HG02610 (cell line): ENCODE data around the gene LZTR1.

Experiments
- ATAC-seq: cut with Tn5 transposase; IDR thresholded peaks from one replicate; pipeline ENCODE4 v1.9.1; 2021; ENCODE audit warnings: mild to moderate bottlenecking, moderate library complexity; ENCODE audit not compliant: unreplicated experiment

The LZTR1 gene

GRCh38 chr22:20979940-20980453, 2.1 kb upstream of the LZTR1 start:
- no peak for ATAC-seq

- no peak for ATAC-seq
These were observed 1.6 kb upstream of the LZTR1 start for GRCh38 chr22:20980523-20980922.

- ATAC-seq, result no peak
These were observed 967 bp upstream of the LZTR1 start for GRCh38 chr22:20980938-20981722.

- no peak for ATAC-seq
These were observed 426 bp downstream of the LZTR1 start for GRCh38 chr22:20982563-20982882.

GRCh38 chr22:20983081-20983771, 1.1 kb downstream of the LZTR1 start:
- ATAC-seq, result no peak

GRCh38 chr22:20985720-20986119, 3.6 kb downstream of the LZTR1 start:
- no peak for ATAC-seq

- no peak for ATAC-seq
These were observed 4.3 kb downstream of the LZTR1 start for GRCh38 chr22:20986365-20986764.

- ATAC-seq, result no peak
These were observed 5.3 kb downstream of the LZTR1 start for GRCh38 chr22:20987375-20987774.

GRCh38 chr22:20988573-20989322, 6.7 kb downstream of the LZTR1 start:
- ATAC-seq, result no peak

GRCh38 chr22:20989323-20990138, 7.4 kb downstream of the LZTR1 start:
- ATAC-seq, result no peak

GRCh38 chr22:20990184-20991180, 8.4 kb downstream of the LZTR1 start:
- ATAC-seq, result no peak

- ATAC-seq, result no peak
These were observed 9.4 kb downstream of the LZTR1 start for GRCh38 chr22:20991252-20992055.

- no peak for ATAC-seq
These were observed 10.0 kb downstream of the LZTR1 start for GRCh38 chr22:20992056-20992442.

- no peak for ATAC-seq
These were observed 10.6 kb downstream of the LZTR1 start for GRCh38 chr22:20992456-20993303.

- no peak for ATAC-seq
These were observed 11.4 kb downstream of the LZTR1 start for GRCh38 chr22:20993304-20994127.

GRCh38 chr22:20994128-20994901, 12.2 kb downstream of the LZTR1 start:
- no peak for ATAC-seq
